ENCODE measurements around the gene PCDHA8. TPM values are rescaled to one million over a fixed set of nuclear protein-coding genes. Genes with fewer than 3 reads are reported as not detected.
"Not testable (repeated sequence)": the region's sequence is repeated elsewhere in the genome, so short reads cannot be mapped to it uniquely, and the experiment has no call there.

Gene PCDHA8
- polyA plus RNA-seq, 4 donors: 0.03 to 0.05 (median 0.05) TPM; not detected in 1

- peak in 1 of 4 donors; percentile 2 for DNase-seq (ENCODE audit: low read depth in 4 of 4, low spot score in 2 of 4)
Observed at GRCh38 chr5:140868721-140869554, 28.0 kb downstream of the PCDHA8 start, which contains the start of gene PCDHA11. TSS of gene PCDHA11 (plus strand) at chr5:140868957. CDS start at chr5:140869104, 147 bp downstream.

- no peak for DNase-seq (ENCODE audit: low read depth in 4 of 4, low spot score in 2 of 4)
Observed at GRCh38 chr5:140869555-140869886, 28.5 kb downstream of the PCDHA8 start.

GRCh38 chr5:140870221-140871201 lies 29.5 kb downstream of the PCDHA8 start:
- no peak for DNase-seq (ENCODE audit: low read depth in 4 of 4, low spot score in 2 of 4)

GRCh38 chr5:140875085-140876065 lies 34.4 kb downstream of the PCDHA8 start, which contains the start of gene PCDHA12:
TSS of gene PCDHA12 (plus strand) at chr5:140875308. CDS start at chr5:140875473, 165 bp downstream.
- no peak for DNase-seq (ENCODE audit: low read depth in 4 of 4, low spot score in 2 of 4)

GRCh38 chr5:140876541-140877261 lies 35.7 kb downstream of the PCDHA8 start:
- DNase-seq (ENCODE audit: low read depth in 4 of 4, low spot score in 2 of 4): not testable (repeated sequence)

GRCh38 chr5:140877262-140877581 lies 36.2 kb downstream of the PCDHA8 start:
- DNase-seq (ENCODE audit: low read depth in 4 of 4, low spot score in 2 of 4): no peak

- no peak for DNase-seq (ENCODE audit: low read depth in 4 of 4, low spot score in 2 of 4)
Observed at GRCh38 chr5:140881889-140882590, 41.1 kb downstream of the PCDHA8 start, which contains the start of gene PCDHA13. TSS of gene PCDHA13 (plus strand) at chr5:140882124. CDS start at chr5:140882269, 145 bp downstream.

GRCh38 chr5:140882591-140882899 lies 41.6 kb downstream of the PCDHA8 start:
- no peak for DNase-seq (ENCODE audit: low read depth in 4 of 4, low spot score in 2 of 4)

GRCh38 chr5:140883373-140883772 lies 42.4 kb downstream of the PCDHA8 start:
- no peak for DNase-seq (ENCODE audit: low read depth in 4 of 4, low spot score in 2 of 4)

- DNase-seq (ENCODE audit: low read depth in 4 of 4, low spot score in 2 of 4): no peak
Observed at GRCh38 chr5:140883927-140884697, 43.1 kb downstream of the PCDHA8 start.

Other genes with a start within 250 kb of the PCDHA8 start
- gene CD14, start 208.0 kb upstream of the PCDHA8 start, polyA plus RNA-seq (ENCODE audit: insufficient read length in 4 of 4): 10 to 100 TPM in 2 of 4 donors, 1 to 10 TPM in 2; 6.0 to 11.7 (median 9.5) TPM
- 10 to 100 TPM; 12.5 to 23.1 (median 18.2) TPM for gene TMCO6, start 201.7 kb upstream of the PCDHA8 start, polyA plus RNA-seq (ENCODE audit: insufficient read length in 4 of 4)
- gene NDUFA2, start 193.6 kb upstream of the PCDHA8 start, polyA plus RNA-seq (ENCODE audit: insufficient read length in 4 of 4): 100 to 1,000 TPM in 1 of 4 donors, 10 to 100 TPM in 3; 76.4 to 116 (median 84.2) TPM
- gene IK, start 193.4 kb upstream of the PCDHA8 start, polyA plus RNA-seq (ENCODE audit: insufficient read length in 4 of 4): 100 to 1,000 TPM; 149 to 185 (median 162) TPM
- 10 to 100 TPM; 12.5 to 21.3 (median 16.9) TPM for gene WDR55, start 176.3 kb upstream of the PCDHA8 start, polyA plus RNA-seq (ENCODE audit: insufficient read length in 4 of 4)
- gene DND1, start 167.6 kb upstream of the PCDHA8 start, polyA plus RNA-seq (ENCODE audit: insufficient read length in 4 of 4): under 1 TPM in 2 of 4 donors, not detected in 2; 0.21 to 0.77 TPM
- 10 to 100 TPM; 63.2 to 86.8 (median 73.3) TPM for gene HARS1, start 149.8 kb upstream of the PCDHA8 start, polyA plus RNA-seq (ENCODE audit: insufficient read length in 4 of 4)
- gene HARS2, start 149.7 kb upstream of the PCDHA8 start, polyA plus RNA-seq (ENCODE audit: insufficient read length in 4 of 4): 10 to 100 TPM; 37.4 to 60.3 (median 49.2) TPM
- 100 to 1,000 TPM in 3 of 4 donors, 10 to 100 TPM in 1; 99.1 to 164 (median 111) TPM for gene ZMAT2, start 140.7 kb upstream of the PCDHA8 start, polyA plus RNA-seq (ENCODE audit: insufficient read length in 4 of 4)
- gene PCDHA1, start 55.0 kb upstream of the PCDHA8 start, polyA plus RNA-seq (ENCODE audit: insufficient read length in 4 of 4): under 1 TPM in 3 of 4 donors, not detected in 1; 0.05 to 0.12 (median 0.07) TPM
- gene PCDHA2, start 46.3 kb upstream of the PCDHA8 start, polyA plus RNA-seq (ENCODE audit: insufficient read length in 4 of 4): under 1 TPM; 0.13 to 0.46 (median 0.19) TPM
- under 1 TPM; 0.21 to 0.64 (median 0.38) TPM for gene PCDHA3, start 40.1 kb upstream of the PCDHA8 start, polyA plus RNA-seq (ENCODE audit: insufficient read length in 4 of 4)
- 1 to 10 TPM in 2 of 4 donors, under 1 TPM in 2; 0.49 to 1.7 (median 0.91) TPM for gene PCDHA4, start 34.1 kb upstream of the PCDHA8 start, polyA plus RNA-seq (ENCODE audit: insufficient read length in 4 of 4)
- gene PCDHA5, start 19.6 kb upstream of the PCDHA8 start, polyA plus RNA-seq (ENCODE audit: insufficient read length in 4 of 4): under 1 TPM; 0.05 to 0.24 (median 0.14) TPM
- gene PCDHA6, start 13.2 kb upstream of the PCDHA8 start, polyA plus RNA-seq (ENCODE audit: insufficient read length in 4 of 4): under 1 TPM; 0.35 to 0.75 (median 0.49) TPM
- gene PCDHA7, start 6.9 kb upstream of the PCDHA8 start, polyA plus RNA-seq (ENCODE audit: insufficient read length in 4 of 4): under 1 TPM; 0.22 to 0.44 (median 0.34) TPM
- under 1 TPM in 3 of 4 donors, not detected in 1; 0.03 to 0.12 (median 0.05) TPM for gene PCDHA9, start 7.2 kb downstream of the PCDHA8 start, polyA plus RNA-seq (ENCODE audit: insufficient read length in 4 of 4)
- gene PCDHA10, start 14.7 kb downstream of the PCDHA8 start, polyA plus RNA-seq (ENCODE audit: insufficient read length in 4 of 4): 1 to 10 TPM in 1 of 4 donors, under 1 TPM in 3; 0.13 to 1.1 (median 0.75) TPM
- gene PCDHA11, start 27.8 kb downstream of the PCDHA8 start, polyA plus RNA-seq (ENCODE audit: insufficient read length in 4 of 4): under 1 TPM; 0.21 to 0.54 (median 0.36) TPM
- gene PCDHA12, start 34.1 kb downstream of the PCDHA8 start, polyA plus RNA-seq (ENCODE audit: insufficient read length in 4 of 4): under 1 TPM in 3 of 4 donors, not detected in 1; 0.07 to 0.14 (median 0.11) TPM
- gene PCDHA13, start 40.9 kb downstream of the PCDHA8 start, polyA plus RNA-seq (ENCODE audit: insufficient read length in 4 of 4): under 1 TPM in 3 of 4 donors, not detected in 1; 0.03 to 0.07 (median 0.05) TPM
- under 1 TPM; 0.03 to 0.17 (median 0.08) TPM for gene PCDHAC1, start 85.1 kb downstream of the PCDHA8 start, polyA plus RNA-seq (ENCODE audit: insufficient read length in 4 of 4)
- under 1 TPM; 0.49 to 0.69 (median 0.62) TPM for gene PCDHAC2, start 125.3 kb downstream of the PCDHA8 start, polyA plus RNA-seq (ENCODE audit: insufficient read length in 4 of 4)
- under 1 TPM; 0.08 to 0.10 (median 0.09) TPM for gene PCDHB1, start 210.2 kb downstream of the PCDHA8 start, polyA plus RNA-seq (ENCODE audit: insufficient read length in 4 of 4)

Data from left renal cortex interstitium (tissue), 4 donors.